HCT116 (cell line): ENCODE data around the gene PKP2. TPM values are rescaled to one million over a fixed set of nuclear protein-coding genes. Genes with fewer than 3 reads are reported as not detected.

Experiments used
- ATAC-seq: fragments of 200-7000 bp; cut with Tn5 transposase; 2 replicates; pipeline ENCODE4 v1.9.1; 2020; ENCODE audit warnings: mild to moderate bottlenecking, moderate library complexity
- BruUV-seq: library from RNA; stranded (reverse); fragments of 400-500 nt; replicated peaks from 2 replicates; lab custom pipeline; 2021; lab: Mats Ljungman, UMichigan
- CTCF ChIA-PET: fragments of 300-600 bp; sonication (Branson Sonifier 250); formaldehyde crosslinking; loops from one replicate; lab custom pipeline; 2021; ENCODE audit warnings: antibody characterized with exemption; lab: Charles Lee
- POLR2A ChIA-PET: fragments of 300-600, 350-600 bp; sonication (Branson Sonifier 250); formaldehyde crosslinking; loops from one replicate; lab custom pipeline; 2021; ENCODE audit warnings: antibody characterized with exemption; lab: Charles Lee
- RAD21 ChIA-PET, 2 experiments: fragments of 300-600 bp; sonication (Branson Sonifier 250); formaldehyde crosslinking; loops; one replicate each; lab custom pipeline; 2023; ENCODE audit warnings: low total read pairs in 2 of 2; ENCODE audit not compliant: uncharacterized antibody in 2 of 2, unreplicated experiment in 2 of 2, low non-redundant PET in 1 of 2; lab: Charles Lee
- DNase-seq: peaks from one replicate; pipeline ENCODE4 v3.0.0-alpha.2; 2010; ENCODE audit warnings: low read depth, low spot score
- H2AFZ ChIP-seq: fragments of 200-600 bp; shearing (Covaris generic), sonication (generic); 2 replicates; pipeline ENCODE4 v1.6.1; 2017; ENCODE audit warnings: low read depth, mixed run types, mixed read lengths, antibody characterized with exemption, low read length; ENCODE audit not compliant: poor library complexity, severe bottlenecking
- H3K27ac ChIP-seq: 2 replicates; pipeline ENCODE4 v1.5.1; 2012; ENCODE audit warnings: low read depth, low read length
- H3K27me3 ChIP-seq: fragments of 200-600 bp; sonication (generic); 2 replicates; pipeline ENCODE4 v1.6.1; 2016; ENCODE audit warnings: mixed run types, low read length, mixed read lengths; ENCODE audit not compliant: insufficient read depth
- H3K36me3 ChIP-seq, 2 experiments: fragments of 200-500 bp in 1 of 2; fragments of 200-600 bp in 1 of 2; sonication (Bioruptor generic) in 1 of 2; sonication (generic) in 1 of 2; 2 replicates each; pipeline versions ENCODE4 v1.5.1 to v1.6.1; 2014 to 2016; ENCODE audit warnings: low read length in 2 of 2, inconsistent platforms in 1 of 2, mixed read lengths in 1 of 2, mixed run types in 1 of 2; ENCODE audit not compliant: insufficient read depth in 2 of 2, control insufficient read depth in 1 of 2
- H3K4me1 ChIP-seq, 2 experiments: fragments of 200-600 bp in 1 of 2; sonication (generic) in 1 of 2; 2 replicates each; pipeline versions ENCODE4 v1.5.1 to v1.6.1; 2012 to 2017; ENCODE audit warnings: low read length in 2 of 2, inconsistent platforms in 1 of 2, mild to moderate bottlenecking in 1 of 2, mixed read lengths in 1 of 2, mixed run types in 1 of 2, moderate library complexity in 1 of 2; ENCODE audit not compliant: insufficient read depth in 2 of 2, control insufficient read depth in 1 of 2
- H3K4me2 ChIP-seq: fragments of 200-600 bp; sonication (generic); 2 replicates; pipeline ENCODE4 v1.6.1; 2017; ENCODE audit warnings: mixed run types, low read length, mixed read lengths
- H3K4me3 ChIP-seq, 2 experiments: fragments of 200-600 bp in 1 of 2; sonication (generic) in 1 of 2; replicated peaks in 1 of 2; 2 replicates each; pipeline ENCODE4 v1.5.1; 2011 to 2016; ENCODE audit warnings: low read length in 2 of 2, control low read depth in 1 of 2, low read depth in 1 of 2, mild to moderate bottlenecking in 1 of 2, mixed read lengths in 1 of 2, mixed run types in 1 of 2
- H3K79me2 ChIP-seq: fragments of 200-600 bp; sonication (generic); 2 replicates; pipeline ENCODE4 v1.6.1; 2017; ENCODE audit warnings: mild to moderate bottlenecking, mixed run types, low read length, moderate library complexity, mixed read lengths; ENCODE audit not compliant: insufficient read depth
- H3K9ac ChIP-seq: fragments of 200-600 bp; sonication (generic); 2 replicates; pipeline ENCODE4 v1.6.1; 2016; ENCODE audit warnings: low read length, mixed read lengths
- H3K9me2 ChIP-seq: fragments of 200-600 bp; sonication (generic), shearing (Covaris generic); 2 replicates; pipeline ENCODE4 v1.6.1; 2017; ENCODE audit warnings: mixed run types, mild to moderate bottlenecking, moderate library complexity; ENCODE audit not compliant: insufficient read depth
- H3K9me3 ChIP-seq, 2 experiments: fragments of 200-500 bp in 1 of 2; fragments of 200-600 bp in 1 of 2; sonication (Bioruptor generic) in 1 of 2; sonication (generic) in 1 of 2; 2 replicates each; pipeline ENCODE4 v1.6.1; 2014 to 2017; ENCODE audit warnings: low read length in 2 of 2, mixed read lengths in 2 of 2, inconsistent platforms in 1 of 2, low read depth in 1 of 2, mild to moderate bottlenecking in 1 of 2, mixed run types in 1 of 2, moderate library complexity in 1 of 2; ENCODE audit not compliant: control insufficient read depth in 1 of 2, insufficient read depth in 1 of 2
- H4K20me1 ChIP-seq: fragments of 200-600 bp; sonication (generic), shearing (Covaris generic); 2 replicates; pipeline ENCODE4 v1.6.1; 2017; ENCODE audit warnings: mixed run types, mild to moderate bottlenecking, moderate library complexity; ENCODE audit not compliant: insufficient read depth
- CBX3 ChIP-seq: IDR thresholded peaks from 2 replicates; pipeline ENCODE4 v1.6.1; 2012; ENCODE audit warnings: low read depth
- CEBPB ChIP-seq: IDR thresholded peaks from 2 replicates; pipeline ENCODE4 v1.6.1; 2012; ENCODE audit warnings: low read depth
- EGR1 ChIP-seq: IDR thresholded peaks from 2 replicates; pipeline ENCODE4 v1.6.1; 2012; ENCODE audit warnings: low read depth
- EZH2 ChIP-seq: fragments of 200-600 bp; sonication (generic); IDR thresholded peaks from 2 replicates; pipeline ENCODE4 v1.6.1; 2017; ENCODE audit warnings: antibody characterized with exemption, mixed run types
- FOSL1 ChIP-seq: IDR thresholded peaks from 2 replicates; pipeline ENCODE4 v1.6.1; 2012; ENCODE audit warnings: low read depth
- MAX ChIP-seq: IDR thresholded peaks from 2 replicates; pipeline ENCODE4 v1.6.1; 2012
- POLR2A ChIP-seq: IDR thresholded peaks from 2 replicates; pipeline ENCODE4 v1.7.0; 2011; ENCODE audit warnings: borderline replicate concordance; ENCODE audit not compliant: insufficient read depth, insufficient read length; ENCODE audit errors: extremely low read depth
- POLR2AphosphoS5 ChIP-seq: IDR thresholded peaks from 2 replicates; pipeline ENCODE4 v1.6.1; 2011; ENCODE audit warnings: mild to moderate bottlenecking, low read depth, low read length, moderate library complexity
- SRF ChIP-seq: IDR thresholded peaks from 2 replicates; pipeline ENCODE4 v1.6.1; 2012; ENCODE audit warnings: low read depth
- ZFX ChIP-seq: fragments of 450-650 bp; IDR thresholded peaks from 2 replicates; pipeline ENCODE4 v1.6.1; 2017
- ZNF274 ChIP-seq: fragments of 200-500 bp; sonication (Bioruptor generic); IDR thresholded peaks from 2 replicates; pipeline ENCODE4 v1.6.1; 2014; ENCODE audit warnings: mild to moderate bottlenecking, low read depth, low read length, inconsistent platforms
- intact Hi-C: fragments of 100-400 bp; cut with micrococcal nuclease; formaldehyde crosslinking; loops from 2 replicates; pipeline ENCODE4 v1.10.0; 2022
- total RNA-seq: library from RNA; stranded (reverse); gene quantifications from one replicate; pipeline ENCODE4 v1.2.1, GENCODE V29; 2021; ENCODE audit not compliant: unreplicated experiment
- TF ChIP-seq, protein P1 (sequence below): IDR thresholded peaks from 2 replicates; pipeline ENCODE4 v1.6.1; 2012

PKP2 gene
- total RNA-seq, 1 experiment from 2014 or later, result 21.5 TPM

GRCh38 chr12:32922546-32923297 is 26.1 kb upstream of the PKP2 start:
- Histone ChIP-seq H3K79me2 (no peaks in the 10 kb centered on the region), H3K9me3 (no peaks in the 10 kb centered on the region), H3K4me1 (peaks cover 0 to 12% of the 10 kb centered on the region in 2 experiments; a peak in 2 of 4 replicates), H3K4me2 (no peak overlapping the region), H3K9me2 (no peaks in the 10 kb centered on the region), H3K4me3 (no peak overlapping the region), H3K36me3 (no peaks in the 10 kb centered on the region), H2AFZ (no peak overlapping the region), H3K9ac (no peak overlapping the region), H3K27me3 (no peaks in the 10 kb centered on the region), H3K27ac (no peak overlapping the region), H4K20me1 (no peaks in the 10 kb centered on the region)
- POLR2A ChIA-PET, result no interaction called here
- CTCF ChIA-PET, result interaction anchor here (5.1 kb wide), 1 partner anchor 166 kb away, joined by 51 read pairs; the partner anchor contains the start of gene YARS2
- DNase-seq (no peak), ATAC-seq (no peak)
- intact Hi-C loops, result no loop called here
- RAD21 ChIA-PET, result no interaction called here
- TF ChIP-seq CEBPB (no peak), MAX (no peak), EZH2 (no peak), SRF (no peak), FOSL1 (no peak), ZFX (no peak), POLR2AphosphoS5 (no peak), ZNF274 (no peak), CBX3 (no peak)
- TF ChIP-seq, protein P1, sequence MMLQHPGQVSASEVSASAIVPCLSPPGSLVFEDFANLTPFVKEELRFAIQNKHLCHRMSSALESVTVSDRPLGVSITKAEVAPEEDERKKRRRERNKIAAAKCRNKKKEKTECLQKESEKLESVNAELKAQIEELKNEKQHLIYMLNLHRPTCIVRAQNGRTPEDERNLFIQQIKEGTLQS, result no peak
- no TSS peak for BruUV-seq

DNA sequence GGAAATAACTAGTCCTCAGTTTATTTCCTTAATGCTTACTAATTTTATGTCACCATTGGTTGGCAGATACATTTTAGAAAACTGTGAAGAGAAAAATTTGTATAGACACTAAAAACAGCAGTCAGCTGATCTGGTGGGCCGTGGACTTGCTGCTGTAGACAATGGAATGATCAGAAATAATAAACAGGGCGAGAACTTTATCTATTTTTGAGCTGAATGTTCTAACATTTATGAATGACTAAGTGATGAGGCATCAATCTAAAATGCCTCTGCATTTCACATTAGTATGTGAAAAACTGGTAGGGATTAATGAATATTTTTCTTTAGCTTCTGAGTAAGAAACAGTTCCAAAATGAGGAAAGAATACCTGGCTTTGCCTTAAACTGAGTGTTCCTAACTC is 24.8 kb upstream of the PKP2 start:
- RAD21 ChIA-PET, result no interaction called here
- H3K9me2 ChIP-seq, result no peaks in the 10 kb centered on the region
- intact Hi-C loops, result no loop called here
- no peak overlapping the region for H3K27ac ChIP-seq
- H3K4me2 ChIP-seq, result no peak overlapping the region
- no peaks in the 10 kb centered on the region for H3K27me3 ChIP-seq
- BruUV-seq, result no TSS peak
- H2AFZ ChIP-seq, result no peak overlapping the region
- DNase-seq (no peak), ATAC-seq (no peak)
- CTCF ChIA-PET, result interaction anchor here (5.1 kb wide), 1 partner anchor 165 kb away, joined by 51 read pairs; the partner anchor contains the start of gene YARS2
- no peaks in the 10 kb centered on the region for H3K9me3 ChIP-seq
- no peak for TF ChIP-seq ZNF274
- no peak for TF ChIP-seq EGR1
- TF ChIP-seq CEBPB, result no peak
- no peak for TF ChIP-seq POLR2A
- TF ChIP-seq, all 23 proteins: peak for 0
- Histone ChIP-seq H3K36me3 (no peaks in the 10 kb centered on the region), H3K4me1 (peaks cover 0 to 16% of the 10 kb centered on the region in 2 experiments; a peak in 2 of 4 replicates), H3K9ac (no peak overlapping the region), H3K4me3 (no peak overlapping the region), H3K79me2 (no peaks in the 10 kb centered on the region), H4K20me1 (no peaks in the 10 kb centered on the region)
- POLR2A ChIA-PET, result no interaction called here
